HG03442 (cell line): ENCODE data around the gene SLC37A1.
"Not testable (repeated sequence)": the region's sequence is repeated elsewhere in the genome, so short reads cannot be mapped to it uniquely, and the experiment has no call there.

Experiments
- ATAC-seq: cut with Tn5 transposase; IDR thresholded peaks from one replicate; pipeline ENCODE4 v1.9.1; 2021; ENCODE audit warnings: mild to moderate bottlenecking, moderate library complexity; ENCODE audit not compliant: unreplicated experiment

SLC37A1 gene

DNA sequence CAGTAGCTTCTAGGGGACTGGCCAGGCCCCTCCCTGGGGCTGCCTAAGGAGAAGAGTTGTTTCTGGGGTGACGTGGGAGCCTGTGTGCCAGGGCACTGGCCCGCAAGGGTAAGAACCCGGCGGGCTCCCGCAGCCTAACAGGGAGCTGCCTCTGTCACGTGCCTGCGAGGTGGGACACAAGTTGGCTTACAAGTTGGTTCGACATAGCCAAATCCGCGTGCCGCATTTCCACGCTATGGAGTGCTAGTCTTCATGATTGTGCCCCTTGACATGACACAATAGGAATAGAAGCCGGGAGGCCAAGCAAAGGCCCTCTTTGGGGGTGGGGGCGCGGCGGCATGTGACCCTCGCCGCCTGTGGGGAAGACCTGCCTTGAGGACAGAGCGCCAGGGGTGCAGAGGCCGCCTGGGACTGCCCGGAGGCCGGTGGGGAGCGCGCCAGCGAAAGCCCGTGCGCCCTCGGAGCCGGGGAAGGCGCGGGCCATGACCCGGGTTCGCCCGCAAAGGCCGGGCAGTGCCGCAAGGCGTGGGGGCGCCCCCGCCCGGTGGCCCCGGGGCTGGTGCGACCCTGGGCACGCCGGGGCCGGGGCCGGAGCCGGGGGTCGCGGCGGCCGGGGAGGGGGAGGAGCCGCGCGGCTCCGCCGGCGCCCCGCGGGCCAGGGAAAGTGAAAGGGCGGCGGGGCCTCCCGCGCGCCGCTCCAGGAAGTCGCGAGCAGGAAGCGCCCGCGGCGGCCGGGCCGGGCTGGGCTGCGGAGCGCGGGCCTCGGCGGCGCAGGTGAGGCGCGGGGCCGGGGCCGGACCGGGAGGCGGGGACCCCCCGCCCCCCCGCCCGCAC is at the start of gene SLC37A1:
TSS of gene SLC37A1 (plus strand) at position 702 of the 834 bp plus-strand sequence. CDS start 4,603 bp downstream, outside the sequence.
- ATAC-seq, result peak; percentile 39

DNA sequence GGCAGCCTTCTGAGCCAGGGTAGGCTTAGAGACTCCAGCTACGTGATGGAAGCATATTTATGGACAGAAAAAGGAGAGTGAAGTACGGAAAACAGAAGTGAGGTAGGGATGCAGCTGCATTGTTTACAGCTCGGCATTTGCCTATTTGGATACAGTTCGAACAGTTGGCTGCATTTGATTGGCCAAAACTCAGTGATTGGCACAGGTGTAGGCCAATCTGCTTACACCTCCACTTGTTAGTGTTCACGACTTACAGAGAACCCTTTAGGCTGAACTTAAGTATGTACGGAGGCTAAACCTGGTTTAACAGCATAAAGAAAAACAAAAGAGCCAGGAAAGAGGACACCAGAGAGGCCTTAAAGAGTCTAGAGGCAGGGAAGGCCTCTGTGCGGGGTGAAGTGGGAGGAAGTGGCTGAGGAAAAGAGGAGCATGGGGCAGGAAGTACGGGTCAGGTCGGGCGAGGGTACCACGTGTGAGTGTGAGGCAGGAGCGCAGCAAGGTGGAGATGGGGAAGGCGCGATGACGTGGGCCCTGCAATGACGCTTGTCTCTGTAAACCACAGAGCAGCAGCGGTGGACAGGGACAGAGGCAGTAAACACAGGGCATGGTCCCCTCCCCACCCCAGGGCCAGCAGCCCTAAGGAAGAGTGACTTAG is 49.7 kb upstream of the SLC37A1 start:
- ATAC-seq, result no peak

DNA sequence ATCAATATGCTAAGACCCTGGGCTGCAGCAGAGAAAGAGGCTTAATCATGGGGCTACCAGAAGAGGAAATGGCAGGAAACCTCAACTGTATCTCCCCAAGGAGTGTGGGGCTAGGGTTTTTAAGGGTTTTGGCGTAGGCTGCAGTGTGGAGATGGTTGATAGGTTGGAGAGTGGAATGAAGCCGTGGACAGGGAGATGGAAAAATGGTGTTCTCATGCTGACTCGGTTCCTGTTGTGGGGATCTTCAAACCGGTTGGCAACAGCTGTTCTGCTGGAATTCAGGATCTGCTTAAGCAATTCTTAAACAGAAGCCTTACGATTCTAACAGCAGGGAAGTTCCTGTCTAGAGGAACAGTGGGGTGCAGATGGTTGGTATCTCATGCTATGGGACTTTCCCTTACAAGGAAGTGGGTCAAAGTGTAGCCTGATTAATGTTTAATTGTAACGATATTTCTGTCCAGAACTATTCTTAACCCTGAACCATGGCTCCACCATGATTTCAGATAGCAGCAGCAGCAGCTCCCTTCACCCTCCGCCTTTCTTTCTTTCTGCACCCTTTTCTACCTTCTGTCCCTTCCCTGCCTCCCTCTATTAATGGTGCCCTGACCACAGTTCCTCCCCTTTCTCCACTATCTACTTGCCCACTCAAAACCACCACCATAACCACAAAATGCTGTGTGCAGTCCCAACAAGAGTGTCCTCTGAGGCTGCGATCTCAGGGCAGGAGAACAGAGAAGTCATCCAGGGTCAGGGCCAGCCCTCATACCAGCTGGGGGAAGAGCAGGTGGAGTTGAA is 48.4 kb upstream of the SLC37A1 start:
- no peak for ATAC-seq

DNA sequence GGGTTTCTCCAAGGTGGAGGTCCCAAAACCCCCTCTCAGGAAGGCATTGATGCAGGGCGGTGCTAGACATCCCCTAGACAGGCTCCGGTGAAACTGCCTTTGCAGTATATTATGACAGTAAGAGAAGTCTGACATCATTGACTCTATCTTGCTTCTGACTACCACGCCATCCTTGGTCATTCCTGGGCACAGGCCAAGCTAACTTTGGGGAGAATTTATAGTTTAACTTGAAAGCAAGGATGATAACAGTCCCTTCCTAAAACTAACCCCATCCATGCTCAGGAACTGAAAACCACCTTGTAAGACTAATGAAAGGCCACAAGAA is 47.9 kb upstream of the SLC37A1 start:
- ATAC-seq, result no peak

DNA sequence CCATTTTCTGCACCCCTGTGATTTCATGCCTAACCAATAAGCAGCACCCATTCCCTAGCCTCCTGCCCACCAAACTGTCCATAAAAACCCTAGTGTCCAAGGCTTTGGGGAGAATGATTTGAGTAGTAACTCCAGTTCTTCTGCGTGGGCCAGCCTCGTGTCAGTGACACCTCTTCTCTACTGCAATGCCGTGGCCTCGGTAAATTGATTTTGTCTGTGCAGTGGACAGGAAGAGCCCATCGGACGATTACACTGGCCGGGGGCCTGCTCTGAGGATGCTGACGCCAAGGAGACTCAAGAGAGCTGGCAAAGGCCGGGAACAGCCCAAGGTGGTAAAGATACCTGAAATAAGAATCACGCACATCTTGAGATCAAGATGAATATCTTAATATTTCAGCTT is 47.0 kb upstream of the SLC37A1 start:
- no peak for ATAC-seq

DNA sequence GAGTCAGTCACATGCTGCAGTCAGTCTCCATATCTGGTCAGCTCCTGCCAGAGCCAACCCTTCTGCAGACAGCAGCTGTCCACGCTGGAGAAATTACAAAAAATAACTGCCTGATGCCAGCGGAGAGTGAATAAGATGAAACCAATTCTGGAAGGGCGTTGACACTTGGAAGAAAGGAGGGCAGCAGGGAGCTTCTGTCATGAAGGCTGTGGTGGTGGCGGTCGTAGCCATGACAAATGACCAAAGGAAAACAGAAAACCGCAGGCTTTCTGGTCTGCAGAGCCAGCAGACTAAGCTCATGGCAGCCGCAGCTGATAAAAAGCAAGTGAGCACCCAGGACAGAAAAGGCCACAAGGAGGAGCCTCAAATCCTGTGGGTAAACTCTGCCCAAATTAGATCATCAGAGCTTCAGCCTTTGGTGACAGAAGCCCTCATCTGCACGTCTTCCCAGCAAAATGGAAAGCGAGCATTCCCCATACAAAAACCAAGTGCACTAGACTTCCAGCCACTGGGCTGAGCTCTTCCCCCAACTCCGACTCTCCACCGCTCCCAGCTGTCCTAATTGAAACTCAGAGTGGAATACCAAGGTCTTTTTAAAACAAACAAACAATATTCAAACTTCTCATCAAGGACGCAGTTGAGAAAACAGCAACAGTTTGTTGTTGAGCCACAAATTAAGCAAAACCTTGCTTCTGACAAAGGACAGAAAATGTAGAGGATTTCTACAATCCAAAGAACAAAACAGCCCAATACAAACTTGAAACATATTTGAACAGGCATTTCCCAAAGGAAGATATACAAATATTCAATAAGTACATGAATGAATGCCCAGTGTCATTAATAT is 46.3 kb upstream of the SLC37A1 start:
- no peak for ATAC-seq

DNA sequence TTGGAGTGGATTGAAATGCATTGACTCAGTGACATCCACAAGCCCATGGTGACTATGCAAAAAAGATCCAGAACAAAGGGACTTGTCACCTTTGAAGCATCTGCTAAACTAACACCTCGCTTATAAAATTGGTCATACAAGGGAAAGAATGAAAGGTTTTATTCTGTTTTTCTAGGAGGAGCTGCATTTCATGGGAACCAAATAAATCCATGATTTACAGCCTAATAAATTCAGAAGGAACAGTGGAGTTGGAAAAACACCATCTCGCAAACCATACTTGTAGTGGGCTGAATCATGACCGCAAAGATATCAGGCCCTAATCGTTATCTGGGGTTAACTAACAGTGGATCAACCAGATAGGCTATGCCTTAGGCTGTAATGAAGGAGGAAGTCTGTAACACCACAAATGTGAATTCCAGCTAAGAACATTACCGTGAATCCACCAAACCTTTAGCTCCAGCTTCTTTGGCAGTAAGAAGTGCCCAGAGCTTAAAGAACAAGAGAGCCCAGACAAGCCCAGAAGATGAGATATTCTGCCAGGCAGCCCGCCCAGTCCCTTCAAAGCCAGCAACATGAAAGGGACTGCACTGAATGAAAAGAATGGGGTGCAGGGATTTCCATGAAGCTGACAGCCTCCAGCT is 45.0 kb upstream of the SLC37A1 start:
- no peak for ATAC-seq

DNA sequence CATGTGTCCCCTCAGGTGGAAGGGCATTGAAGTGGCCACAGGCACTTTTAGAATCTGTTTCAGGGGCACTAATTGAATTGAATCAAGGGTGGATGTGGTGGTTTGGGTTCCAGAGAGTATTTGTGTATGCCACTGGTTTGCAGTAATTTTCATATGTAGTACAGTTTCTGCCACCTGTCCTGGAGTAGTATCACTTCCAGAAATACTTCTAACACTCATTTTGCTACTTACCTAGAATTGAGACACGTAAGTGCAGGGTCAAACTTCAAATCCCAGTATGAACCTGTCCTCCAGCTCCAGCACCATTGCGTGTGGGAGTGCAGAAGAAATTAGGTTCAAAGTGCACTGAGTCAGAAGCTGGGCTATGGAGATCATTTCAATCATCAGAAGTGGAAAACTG is 44.4 kb upstream of the SLC37A1 start:
- peak; percentile 46 for ATAC-seq

DNA sequence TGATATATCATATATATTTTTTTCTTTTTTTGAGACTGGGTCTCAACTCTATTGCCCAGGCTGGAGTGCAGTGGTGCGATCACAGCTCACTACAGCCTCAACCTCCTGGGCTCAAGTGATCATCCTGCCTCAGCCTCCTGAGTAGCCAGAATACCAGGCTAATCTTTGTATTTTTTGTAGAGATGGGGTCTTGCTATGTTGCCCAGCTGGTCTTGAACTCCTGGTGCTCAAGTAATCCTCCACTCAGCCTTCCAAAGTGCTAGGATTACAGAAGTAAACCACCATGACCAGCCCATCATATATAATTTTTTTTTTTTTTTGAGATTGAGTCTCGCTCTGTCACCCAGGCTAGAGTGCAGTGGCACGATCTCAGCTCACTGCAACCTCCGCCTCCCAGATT is 43.9 kb upstream of the SLC37A1 start:
- ATAC-seq, result not testable (repeated sequence)

DNA sequence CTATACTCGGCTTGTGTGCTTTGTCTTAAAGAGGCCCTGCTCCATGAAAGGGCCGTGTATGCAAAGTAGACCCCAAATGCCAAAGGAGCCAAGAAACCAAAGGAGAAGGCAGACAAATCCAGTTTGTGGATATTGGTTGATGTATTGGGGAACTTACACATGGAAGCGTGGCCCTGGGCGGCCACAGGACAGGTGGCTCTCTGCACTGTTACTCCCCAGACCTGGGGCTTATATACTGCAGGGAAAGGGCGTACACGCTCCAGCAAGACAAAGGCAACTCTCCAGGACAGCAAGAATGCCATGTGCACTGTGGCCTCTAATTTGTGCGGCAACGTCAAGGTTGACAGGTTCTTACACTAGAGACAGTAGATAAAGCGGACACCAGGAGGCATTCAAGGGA is 42.4 kb upstream of the SLC37A1 start:
- ATAC-seq, result no peak

DNA sequence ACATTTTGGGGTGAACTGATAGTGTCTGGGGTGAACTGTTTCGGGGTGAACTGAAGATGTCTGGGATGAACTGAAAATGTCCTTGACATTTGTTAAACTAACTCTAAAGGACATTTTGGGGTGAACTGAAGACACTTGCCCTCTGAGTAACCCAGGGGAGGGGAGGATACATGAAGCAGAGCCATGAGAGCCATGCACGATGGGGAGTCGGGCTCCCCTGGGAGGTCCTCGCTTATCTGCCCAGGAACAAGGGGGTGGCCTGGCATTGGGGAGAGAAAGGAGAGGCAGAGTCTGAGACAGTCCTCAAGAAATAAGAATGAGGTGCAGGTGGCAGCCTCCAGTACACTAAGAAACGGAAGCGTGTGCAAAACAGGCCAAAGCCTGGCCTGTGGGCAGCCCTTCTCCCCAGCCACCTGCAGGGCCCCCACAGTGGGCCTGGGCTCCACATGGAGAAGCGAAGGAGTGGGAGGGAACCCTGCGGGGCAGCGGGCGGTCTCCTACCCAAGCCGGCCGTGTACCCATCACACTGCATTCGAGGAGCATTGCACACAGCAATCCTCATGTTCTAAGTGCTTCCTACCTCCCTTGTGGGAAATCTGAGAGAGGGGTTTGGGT is 41.8 kb upstream of the SLC37A1 start:
- ATAC-seq, result no peak

DNA sequence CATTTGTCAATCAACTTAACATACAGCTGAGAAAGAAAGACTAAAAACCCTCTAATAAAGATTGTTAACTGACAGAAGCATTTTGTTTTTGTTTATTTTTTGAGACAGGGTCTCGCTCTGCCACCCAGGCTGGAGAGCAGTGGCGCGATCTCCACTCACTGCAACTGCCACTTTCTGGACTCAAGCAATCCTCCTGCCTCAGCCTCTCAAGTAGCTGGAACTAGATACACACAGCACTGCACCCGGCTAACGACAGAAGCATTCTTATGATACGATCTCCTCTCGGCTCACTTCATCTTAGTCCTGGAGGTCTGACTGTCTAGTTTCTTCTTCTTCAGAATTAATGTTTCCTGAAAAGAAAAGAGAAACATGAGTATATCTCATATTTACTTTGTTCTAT is 41.1 kb upstream of the SLC37A1 start:
- ATAC-seq, result no peak

DNA sequence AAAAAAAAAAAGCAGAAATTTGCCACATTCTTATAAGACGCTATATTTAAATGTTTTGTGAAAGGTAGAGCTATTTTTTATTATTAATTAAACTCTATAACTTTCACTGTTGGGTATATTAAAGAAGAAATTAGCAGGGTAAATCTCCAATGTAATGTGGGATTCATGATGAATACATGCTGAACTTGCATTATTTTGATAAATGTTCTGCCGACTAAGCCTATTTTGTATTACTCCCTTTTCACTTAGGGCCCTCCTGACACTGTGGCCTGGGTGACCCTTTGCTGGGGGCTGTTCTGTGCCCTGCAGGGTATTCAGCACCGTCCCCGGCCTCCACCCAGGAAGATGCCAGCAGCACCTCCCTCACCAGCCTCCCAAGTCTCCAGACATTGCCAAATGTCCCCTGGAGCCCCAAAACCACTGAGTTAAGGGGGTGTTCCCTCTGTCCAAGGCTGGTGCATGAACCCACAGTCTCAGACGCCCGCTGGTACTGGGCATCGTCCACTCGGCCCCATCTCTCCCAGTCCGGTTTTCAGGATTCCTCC is 40.1 kb upstream of the SLC37A1 start:
- ATAC-seq, result no peak

DNA sequence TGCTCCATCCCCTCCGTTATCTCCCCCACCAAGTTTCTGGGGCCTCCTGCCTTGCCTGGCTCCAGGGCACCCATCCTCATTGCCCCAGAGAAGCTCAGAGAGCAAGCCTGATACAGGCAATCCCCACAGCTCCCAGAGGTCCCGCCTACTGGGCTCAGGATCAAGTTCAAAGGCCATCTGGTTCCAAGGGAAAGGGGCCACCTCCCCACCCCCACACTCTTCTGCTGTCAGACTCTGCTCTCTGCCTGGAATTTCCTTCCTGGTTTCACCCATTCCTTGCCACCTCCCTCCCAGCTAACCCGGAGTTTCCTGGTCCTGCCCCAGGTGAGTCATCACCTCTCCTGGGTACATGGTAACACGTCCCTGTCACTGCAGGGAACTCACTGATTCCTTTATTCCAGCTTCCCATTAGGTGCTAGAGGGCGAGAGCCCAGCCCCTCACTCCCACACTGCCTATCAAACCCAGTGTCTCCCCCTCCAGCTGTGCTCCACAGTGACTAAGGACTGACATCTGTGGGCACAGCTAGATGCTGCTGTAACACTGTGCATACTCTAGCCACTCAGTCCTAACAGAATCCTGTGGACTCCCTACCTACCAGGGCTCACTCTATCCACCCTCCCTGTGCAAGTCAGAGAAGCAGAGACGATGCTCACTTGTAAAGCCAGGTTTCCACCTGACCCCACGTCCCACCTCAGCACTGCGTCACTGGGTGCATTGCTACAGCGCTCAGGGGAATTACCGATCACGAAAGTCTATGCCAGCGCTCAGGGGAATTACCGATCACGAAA is 39.4 kb upstream of the SLC37A1 start:
- no peak for ATAC-seq

DNA sequence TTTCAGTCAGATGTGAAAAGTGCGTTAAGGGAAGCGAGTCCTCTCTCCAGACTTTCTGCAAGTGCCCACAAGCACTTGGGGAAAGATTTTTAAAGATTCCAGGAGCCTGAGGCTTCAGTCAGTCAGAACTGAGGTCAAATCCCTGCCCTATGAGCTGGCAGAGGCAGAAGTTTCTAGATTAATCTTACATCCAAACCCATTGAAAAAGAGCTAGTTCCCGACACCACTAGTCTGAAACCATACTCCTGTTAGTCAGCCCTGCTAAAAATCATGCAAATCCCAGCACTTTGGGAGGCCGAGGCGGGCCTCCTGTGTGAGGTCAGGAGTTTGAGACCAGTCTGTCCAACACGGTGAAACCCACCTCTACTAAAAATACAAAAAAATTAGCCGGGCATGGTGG is 38.6 kb upstream of the SLC37A1 start:
- ATAC-seq, result no peak

DNA sequence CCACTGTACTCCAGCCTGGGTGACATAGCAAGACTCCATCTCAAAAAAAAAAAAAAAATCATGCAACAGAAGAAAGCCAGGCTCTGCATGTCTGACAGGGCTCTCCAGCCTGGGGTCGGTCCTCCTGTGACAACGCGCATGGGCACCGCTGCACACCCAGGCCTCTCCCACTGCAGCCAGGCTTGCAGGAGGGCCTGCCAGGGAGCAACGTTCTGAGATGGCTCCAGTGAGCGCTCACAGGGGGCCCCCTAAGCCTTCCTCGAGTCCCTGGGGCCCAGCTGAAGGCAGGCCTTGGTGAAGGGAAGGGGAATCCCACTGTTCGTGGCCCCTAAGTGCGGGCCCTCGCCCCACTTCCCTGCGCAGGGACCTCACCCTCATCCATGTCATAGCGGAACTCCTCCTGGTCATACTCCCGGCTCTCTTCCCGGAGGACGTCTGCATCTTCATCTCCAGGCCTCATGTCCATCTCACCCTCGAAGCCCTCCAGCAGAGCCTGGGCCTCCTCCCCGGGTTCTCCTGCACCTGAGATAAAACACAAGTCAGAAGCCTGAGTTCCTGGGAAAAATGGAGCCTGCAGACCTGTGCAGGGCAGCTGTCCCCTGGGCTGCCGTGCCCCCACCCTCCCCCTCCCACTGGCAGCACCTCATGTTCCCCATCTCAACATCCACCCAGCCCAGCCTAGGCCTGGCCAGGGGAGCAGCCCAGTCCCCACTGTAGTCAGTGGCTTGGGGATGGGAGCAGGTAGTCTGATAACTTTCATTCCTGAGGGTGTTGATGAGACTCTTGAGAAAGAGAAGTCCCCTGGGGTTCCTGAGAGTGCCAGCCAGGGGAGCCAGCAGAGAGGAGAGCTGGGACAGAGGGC is 37.9 kb upstream of the SLC37A1 start:
- ATAC-seq, result no peak

DNA sequence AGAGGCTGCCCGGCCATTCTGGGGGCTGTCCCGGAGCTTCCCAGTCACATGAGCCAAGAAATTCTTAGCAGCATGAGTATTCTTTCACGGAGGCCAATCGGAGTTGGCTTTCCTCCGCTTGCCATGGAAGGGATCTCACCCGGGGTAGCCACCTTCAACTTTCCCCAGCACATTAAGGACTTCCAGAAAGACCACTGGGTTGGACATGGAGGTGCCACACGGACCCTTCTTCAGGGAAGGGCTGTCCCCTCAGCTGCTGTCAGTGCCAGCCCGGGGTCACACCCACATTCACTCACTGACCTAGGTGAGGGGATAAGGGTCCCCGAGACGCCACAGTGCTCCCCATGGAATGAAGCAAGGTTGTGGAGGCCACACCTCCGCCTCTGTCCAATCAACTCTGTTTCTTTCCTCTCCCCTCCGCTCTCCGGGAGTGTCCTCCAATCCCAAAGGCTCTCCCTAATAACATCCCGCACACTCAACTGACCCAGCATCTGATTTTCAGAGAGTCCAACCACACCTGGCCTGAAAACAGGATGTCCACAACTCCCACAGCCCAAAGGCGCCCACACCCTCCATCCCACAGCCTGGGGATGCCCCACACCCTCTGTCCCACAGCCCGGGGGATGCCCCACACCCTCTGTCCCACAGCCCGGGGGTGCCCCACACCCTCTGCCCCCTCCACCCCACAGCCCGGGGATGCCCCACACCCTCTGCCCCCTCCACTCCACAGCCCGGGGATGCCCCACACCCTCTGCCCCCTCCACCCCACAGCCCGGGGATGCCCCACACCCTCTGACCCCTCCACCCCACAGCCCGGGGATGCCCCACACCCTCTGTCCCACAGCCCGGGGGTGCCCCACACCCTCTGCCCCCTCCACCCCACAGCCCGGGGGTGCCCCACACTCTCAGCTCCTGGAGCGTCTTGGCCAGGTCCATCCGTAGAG is 37.0 kb upstream of the SLC37A1 start:
- no peak for ATAC-seq
